Breast epithelium (tissue), 3 donors: ENCODE results near the gene PATL2.

Experiments used
- CTCF ChIP-seq, 3 donors: fragments of 450-650 bp; IDR thresholded peaks; one replicate each; pipeline ENCODE4 v1.5.1; 2016 to 2017; ENCODE audit warnings: antibody characterized with exemption in 3 of 3, mild to moderate bottlenecking in 3 of 3, moderate library complexity in 3 of 3
- POLR2A ChIP-seq: fragments of 450-650 bp; IDR thresholded peaks from one replicate; pipeline ENCODE4 v1.6.1; 2016; ENCODE audit warnings: antibody characterized with exemption, mild to moderate bottlenecking, moderate library complexity
- POLR2AphosphoS5 ChIP-seq, 3 donors: sonication (generic); formaldehyde crosslinking; IDR thresholded peaks; one replicate each; pipeline ENCODE4 v1.6.1; 2017; ENCODE audit warnings: antibody characterized with exemption in 3 of 3

- TF ChIP-seq CTCF (IDR thresholded peaks at IDR 0.05), result no peak
- TF ChIP-seq POLR2AphosphoS5 (IDR thresholded peaks at IDR 0.05), result no peak
- no peak for TF ChIP-seq POLR2A
Observed at GRCh38 chr15:44647036-44647435, 64.1 kb downstream of the PATL2 start.
